Measurements from ENCODE around the gene LYRM1. TPM values are rescaled to one million over a fixed set of nuclear protein-coding genes. Genes with fewer than 3 reads are reported as not detected.

LYRM1 gene
- total RNA-seq, 1 donor from 2014 or later, result 53.0 TPM

GRCh38 chr16:20901068-20901435 is 481 bp downstream of the LYRM1 start:
- DNase-seq (ENCODE audit: low spot score in 2 of 2) (no peak), FAIRE-seq (no peak)

GRCh38 chr16:20901436-20902112 is 1.0 kb downstream of the LYRM1 start:
- no peak for FAIRE-seq
- peak; percentile 38 to 40 for DNase-seq (ENCODE audit: low spot score in 2 of 2)

- DNase-seq (ENCODE audit: low spot score in 2 of 2), result no peak
- FAIRE-seq, result no peak
These were observed 1.9 kb downstream of the LYRM1 start for GRCh38 chr16:20902426-20902825.

- no peak for DNase-seq (ENCODE audit: low spot score in 2 of 2)
- FAIRE-seq, result no peak
These were observed 2.7 kb downstream of the LYRM1 start for GRCh38 chr16:20903116-20903898.

GRCh38 chr16:20903899-20904506 is 3.4 kb downstream of the LYRM1 start:
- FAIRE-seq, result no peak
- no peak for DNase-seq (ENCODE audit: low spot score in 2 of 2)

GRCh38 chr16:20904507-20905081 is 4.0 kb downstream of the LYRM1 start:
- DNase-seq (ENCODE audit: low spot score in 2 of 2) (no peak), FAIRE-seq (no peak)

- FAIRE-seq, result no peak
- DNase-seq (ENCODE audit: low spot score in 2 of 2), result no peak
These were observed 5.0 kb downstream of the LYRM1 start for GRCh38 chr16:20905576-20905975.

GRCh38 chr16:20906341-20907255 is 6.0 kb downstream of the LYRM1 start:
- FAIRE-seq, result no peak
- DNase-seq (ENCODE audit: low spot score in 2 of 2), result no peak

GRCh38 chr16:20910781-20911321 is 10.3 kb downstream of the LYRM1 start:
- FAIRE-seq (no peak), DNase-seq (ENCODE audit: low spot score in 2 of 2) (no peak)

- DNase-seq (ENCODE audit: low spot score in 2 of 2) (no peak), FAIRE-seq (no peak)
These were observed 10.8 kb downstream of the LYRM1 start for GRCh38 chr16:20911361-20911760.

GRCh38 chr16:20916289-20916688 is 15.7 kb downstream of the LYRM1 start:
- FAIRE-seq (no peak), DNase-seq (ENCODE audit: low spot score in 2 of 2) (no peak)

GRCh38 chr16:20916942-20917341 is 16.4 kb downstream of the LYRM1 start:
- no peak for FAIRE-seq
- DNase-seq (ENCODE audit: low spot score in 2 of 2), result no peak

GRCh38 chr16:20918486-20919239 is 18.1 kb downstream of the LYRM1 start:
- no peak for DNase-seq (ENCODE audit: low spot score in 2 of 2)
- no peak for FAIRE-seq

GRCh38 chr16:20920091-20920490 is 19.5 kb downstream of the LYRM1 start:
- FAIRE-seq, result no peak

GRCh38 chr16:20920799-20921198 is 20.2 kb downstream of the LYRM1 start:
- peak; percentile 92 for FAIRE-seq
- DNase-seq (ENCODE audit: low spot score in 2 of 2), result no peak

More at GRCh38 chr16:20920091-20920490, 19.5 kb downstream of the LYRM1 start:
- no peak for DNase-seq (ENCODE audit: low spot score in 2 of 2)

GRCh38 chr16:20923876-20924275 is 23.3 kb downstream of the LYRM1 start:
- DNase-seq (ENCODE audit: low spot score in 2 of 2) (no peak), FAIRE-seq (no peak)

GRCh38 chr16:20925751-20926150 is 25.2 kb downstream of the LYRM1 start:
- FAIRE-seq (no peak), DNase-seq (ENCODE audit: low spot score in 2 of 2) (no peak)

- FAIRE-seq, result no peak
- no peak for DNase-seq (ENCODE audit: low spot score in 2 of 2)
These were observed 28.3 kb downstream of the LYRM1 start for GRCh38 chr16:20928774-20929411.

Measured in frontal cortex (tissue), 4 donors.